SK-N-SH treated with all-trans-retinoic acid at 6 μM for 48 hours (cell line): Measurements from ENCODE around the gene TSPAN14.

Experiments
- CSDC2 ChIP-seq: fragments of 250-450 bp; sonication (Bioruptor Pico); IDR thresholded peaks from 2 replicates; pipeline ENCODE4 v1.5.0; 2020; ENCODE audit warnings: mild to moderate bottlenecking, moderate library complexity
- OSR1 ChIP-seq: fragments of 250-450 bp; sonication (Bioruptor Pico); IDR thresholded peaks from 2 replicates; pipeline ENCODE4 v1.8.0; 2022; ENCODE audit warnings: moderate library complexity, mild to moderate bottlenecking, inconsistent platforms
- TCF4 ChIP-seq: fragments of 250-450 bp; sonication (Bioruptor Pico); IDR thresholded peaks from 2 replicates; pipeline ENCODE4 v1.8.0; 2021; ENCODE audit warnings: mild to moderate bottlenecking, moderate library complexity, borderline replicate concordance
- TOX ChIP-seq: fragments of 250-450 bp; sonication (Bioruptor Pico); IDR thresholded peaks from 2 replicates; pipeline ENCODE4 v1.8.0; 2021; ENCODE audit warnings: mild to moderate bottlenecking, moderate library complexity, borderline replicate concordance
- ZNF70 ChIP-seq: fragments of 450-650 bp; formaldehyde crosslinking; IDR thresholded peaks from 2 replicates; pipeline ENCODE4 v1.5.0; 2020; ENCODE audit warnings: mild to moderate bottlenecking, moderate library complexity
- TF ChIP-seq, protein P1 (sequence below): fragments of 250-450 bp; sonication (Bioruptor Pico); IDR thresholded peaks from 2 replicates; pipeline ENCODE4 v1.5.1; 2020; ENCODE audit warnings: low read depth, mild to moderate bottlenecking, moderate library complexity
- TF ChIP-seq, protein P2 (sequence below): fragments of 250-450 bp; sonication (Bioruptor Pico); IDR thresholded peaks from 2 replicates; pipeline ENCODE4 v1.8.0; 2020; ENCODE audit warnings: mild to moderate bottlenecking, moderate library complexity, borderline replicate concordance

DNA sequence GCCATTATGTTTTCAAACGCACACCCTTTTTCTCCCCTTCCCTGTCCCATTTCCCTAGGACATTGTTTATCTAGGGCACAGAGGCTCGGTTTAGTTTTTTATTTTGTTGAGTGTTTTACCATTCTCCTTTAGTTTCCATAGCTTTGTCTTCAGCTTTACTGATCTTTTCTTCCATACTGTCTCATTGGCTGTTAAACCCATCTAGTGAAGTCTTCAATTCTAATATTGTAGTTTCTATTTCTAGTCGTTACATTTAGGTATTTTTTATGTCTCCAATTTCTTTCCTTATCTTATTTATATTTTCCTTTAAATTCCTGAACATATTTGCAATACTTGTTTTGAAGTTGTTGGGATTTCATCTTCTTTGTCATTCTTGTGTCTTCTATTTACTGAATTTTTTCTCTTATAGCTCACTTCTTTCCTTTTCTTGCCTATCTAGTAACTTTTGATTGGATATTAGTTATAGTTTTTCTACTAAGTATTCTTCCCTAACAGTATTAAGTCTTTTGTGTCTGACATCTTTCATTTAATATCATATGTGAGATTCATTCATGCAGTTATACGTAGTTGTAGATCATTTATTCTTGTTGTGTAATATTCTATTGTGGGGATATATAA is 42.6 kb downstream of the TSPAN14 start:
- TF ChIP-seq TOX = no peak
- no peak for TF ChIP-seq CSDC2
- TF ChIP-seq, protein P1, sequence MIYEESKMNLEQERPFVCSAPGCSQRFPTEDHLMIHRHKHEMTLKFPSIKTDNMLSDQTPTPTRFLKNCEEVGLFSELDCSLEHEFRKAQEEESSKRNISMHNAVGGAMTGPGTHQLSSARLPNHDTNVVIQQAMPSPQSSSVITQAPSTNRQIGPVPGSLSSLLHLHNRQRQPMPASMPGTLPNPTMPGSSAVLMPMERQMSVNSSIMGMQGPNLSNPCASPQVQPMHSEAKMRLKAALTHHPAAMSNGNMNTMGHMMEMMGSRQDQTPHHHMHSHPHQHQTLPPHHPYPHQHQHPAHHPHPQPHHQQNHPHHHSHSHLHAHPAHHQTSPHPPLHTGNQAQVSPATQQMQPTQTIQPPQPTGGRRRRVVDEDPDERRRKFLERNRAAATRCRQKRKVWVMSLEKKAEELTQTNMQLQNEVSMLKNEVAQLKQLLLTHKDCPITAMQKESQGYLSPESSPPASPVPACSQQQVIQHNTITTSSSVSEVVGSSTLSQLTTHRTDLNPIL (CRISPR knock-in tag) = no peak
- TF ChIP-seq ZNF70 (CRISPR knock-in tag) = no peak
- TF ChIP-seq OSR1 (CRISPR knock-in tag) = no peak
- TF ChIP-seq TCF4 = no peak
- TF ChIP-seq, protein P2, sequence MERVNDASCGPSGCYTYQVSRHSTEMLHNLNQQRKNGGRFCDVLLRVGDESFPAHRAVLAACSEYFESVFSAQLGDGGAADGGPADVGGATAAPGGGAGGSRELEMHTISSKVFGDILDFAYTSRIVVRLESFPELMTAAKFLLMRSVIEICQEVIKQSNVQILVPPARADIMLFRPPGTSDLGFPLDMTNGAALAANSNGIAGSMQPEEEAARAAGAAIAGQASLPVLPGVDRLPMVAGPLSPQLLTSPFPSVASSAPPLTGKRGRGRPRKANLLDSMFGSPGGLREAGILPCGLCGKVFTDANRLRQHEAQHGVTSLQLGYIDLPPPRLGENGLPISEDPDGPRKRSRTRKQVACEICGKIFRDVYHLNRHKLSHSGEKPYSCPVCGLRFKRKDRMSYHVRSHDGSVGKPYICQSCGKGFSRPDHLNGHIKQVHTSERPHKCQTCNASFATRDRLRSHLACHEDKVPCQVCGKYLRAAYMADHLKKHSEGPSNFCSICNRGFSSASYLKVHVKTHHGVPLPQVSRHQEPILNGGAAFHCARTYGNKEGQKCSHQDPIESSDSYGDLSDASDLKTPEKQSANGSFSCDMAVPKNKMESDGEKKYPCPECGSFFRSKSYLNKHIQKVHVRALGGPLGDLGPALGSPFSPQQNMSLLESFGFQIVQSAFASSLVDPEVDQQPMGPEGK = no peak
